Stimulated activated CD4-positive, alpha-beta T cell treated with anti-CD3 and anti-CD28 coated beads, Interleukin-2, amount 100 ng/mL, for 4 hours (primary cell): ENCODE results near the gene HAT1.
A peak's percentile ranks its signal among the peaks of the same experiment; 100 is the strongest.
"Not testable (repeated sequence)": the region's sequence is repeated elsewhere in the genome, so short reads cannot be mapped to it uniquely, and the experiment has no call there.

ENCODE experiments used
- DNase-seq: peaks from one replicate; pipeline ENCODE4 v3.0.0-alpha.2; 2020; ENCODE audit warnings: low read depth

Gene HAT1, protein sequence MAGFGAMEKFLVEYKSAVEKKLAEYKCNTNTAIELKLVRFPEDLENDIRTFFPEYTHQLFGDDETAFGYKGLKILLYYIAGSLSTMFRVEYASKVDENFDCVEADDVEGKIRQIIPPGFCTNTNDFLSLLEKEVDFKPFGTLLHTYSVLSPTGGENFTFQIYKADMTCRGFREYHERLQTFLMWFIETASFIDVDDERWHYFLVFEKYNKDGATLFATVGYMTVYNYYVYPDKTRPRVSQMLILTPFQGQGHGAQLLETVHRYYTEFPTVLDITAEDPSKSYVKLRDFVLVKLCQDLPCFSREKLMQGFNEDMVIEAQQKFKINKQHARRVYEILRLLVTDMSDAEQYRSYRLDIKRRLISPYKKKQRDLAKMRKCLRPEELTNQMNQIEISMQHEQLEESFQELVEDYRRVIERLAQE

GRCh38 chr2:171922230-171923022 is at the start of gene HAT1:
TSS of gene HAT1 (plus strand) at chr2:171922461. CDS start at chr2:171922501, 40 bp downstream.
- peak; percentile 96 for DNase-seq

DNA sequence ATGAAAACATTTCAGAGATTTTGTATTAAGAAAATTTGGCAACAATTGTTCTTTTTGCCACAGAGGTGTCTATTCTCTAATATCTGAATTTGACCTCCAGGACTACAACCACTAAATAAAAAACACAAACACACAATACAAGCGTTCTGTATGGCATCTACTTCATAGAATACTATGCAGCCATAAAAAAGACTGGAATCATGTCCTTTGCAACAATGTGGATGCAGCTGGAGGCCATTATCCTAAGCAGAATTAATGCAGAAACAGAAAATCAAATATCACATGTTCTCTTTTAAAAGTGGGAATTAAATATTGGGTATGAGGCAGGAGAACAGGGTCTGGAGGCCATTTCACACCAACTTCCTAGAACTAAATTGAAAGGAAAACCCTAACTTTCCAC is 47.7 kb upstream of the HAT1 start:
- no peak for DNase-seq

DNA sequence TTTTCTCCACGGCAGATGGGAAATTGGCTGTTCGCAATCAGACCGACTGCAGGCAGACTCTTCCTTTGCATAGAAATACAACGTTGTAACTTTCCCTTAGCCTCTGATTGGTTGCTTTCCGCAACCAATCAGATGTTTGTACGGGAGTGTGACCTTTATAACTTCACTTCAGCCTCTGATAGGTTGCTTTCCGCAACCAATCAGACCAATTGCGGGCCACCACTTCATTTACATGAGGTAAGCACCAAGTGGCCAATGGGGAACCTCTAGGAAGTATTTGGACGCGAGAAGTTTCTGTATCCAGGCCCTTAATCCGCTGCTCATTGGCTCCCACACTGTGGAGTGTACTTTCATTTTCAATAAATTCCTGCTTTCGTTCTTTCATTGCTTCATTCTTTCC is 47.3 kb upstream of the HAT1 start:
- no peak for DNase-seq

DNA sequence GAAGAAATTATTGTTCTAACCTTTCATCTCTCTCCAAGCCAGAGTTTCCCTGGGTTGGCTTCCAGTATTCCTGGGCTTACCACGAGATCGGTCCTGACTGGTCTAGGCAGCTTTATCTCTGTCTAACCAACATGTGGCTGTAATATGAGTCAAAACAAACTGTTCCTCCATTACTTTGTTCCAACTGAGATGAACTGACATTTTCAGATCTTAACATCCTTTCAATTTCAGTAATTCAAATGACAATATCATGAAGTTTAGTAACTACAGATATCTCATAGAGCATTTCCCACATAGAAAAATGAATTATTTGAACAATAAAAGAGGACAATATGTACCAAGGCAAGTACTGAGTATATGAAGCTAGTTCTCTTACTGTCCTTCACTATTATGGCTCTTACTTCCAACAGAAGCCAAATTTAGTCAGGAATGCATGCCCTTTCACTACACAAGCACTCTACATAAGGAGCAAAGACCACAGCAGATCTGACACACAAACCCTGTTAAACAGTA is 43.7 kb upstream of the HAT1 start:
- DNase-seq: no peak

- DNase-seq: no peak
Observed at GRCh38 chr2:171879865-171880264, 42.4 kb upstream of the HAT1 start.

GRCh38 chr2:171880774-171881173 is 41.5 kb upstream of the HAT1 start:
- DNase-seq: no peak

- no peak for DNase-seq
Observed at GRCh38 chr2:171882089-171882769, 40.0 kb upstream of the HAT1 start.

DNA sequence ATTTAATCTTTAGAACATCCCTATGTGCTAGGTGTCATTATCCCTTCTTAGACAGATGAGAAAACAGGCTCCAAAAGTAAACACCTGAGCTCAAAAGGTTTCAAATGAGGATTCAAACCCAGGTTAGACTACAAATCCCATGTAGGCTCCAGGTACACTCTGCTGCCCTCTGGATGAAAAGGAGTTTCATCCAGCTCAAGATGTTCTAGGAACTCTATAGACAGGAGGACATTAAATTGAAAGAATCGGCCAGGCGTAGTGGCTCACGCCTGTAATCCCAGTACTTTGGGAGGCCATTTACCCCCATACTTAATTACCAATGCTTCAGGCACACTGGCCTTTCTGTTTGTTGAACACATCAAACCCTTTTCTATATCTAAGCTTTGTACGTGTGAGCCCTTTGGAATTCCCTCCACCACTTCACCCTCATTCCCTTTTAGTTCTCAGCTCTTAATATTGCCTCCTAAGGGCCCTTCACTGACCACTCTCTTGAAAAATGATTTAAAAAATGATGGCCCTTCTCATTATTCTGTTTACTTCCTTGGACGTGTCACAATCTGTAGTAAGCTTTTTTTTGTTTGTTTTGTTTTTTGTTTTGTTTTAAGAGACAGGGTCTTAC is 38.9 kb upstream of the HAT1 start:
- no peak for DNase-seq

DNA sequence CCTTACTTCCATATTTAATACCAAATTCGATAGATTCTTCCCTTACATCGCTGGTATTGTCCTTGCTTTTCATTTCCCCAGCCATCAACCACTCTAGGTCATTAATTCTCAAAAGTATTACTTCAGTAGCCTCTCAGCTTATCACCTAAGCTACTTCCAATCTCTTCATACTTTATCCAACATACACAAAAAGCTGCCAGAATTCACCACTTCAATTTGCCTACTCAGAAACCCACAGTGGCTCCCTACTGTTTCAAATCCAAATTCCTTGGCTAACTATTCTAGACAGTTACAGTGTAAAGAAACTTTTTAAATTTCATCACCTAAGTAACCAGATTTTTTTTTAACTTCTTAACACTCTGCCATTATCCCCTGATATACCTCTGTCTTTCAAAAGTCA is 32.9 kb upstream of the HAT1 start:
- DNase-seq: no peak

GRCh38 chr2:171889808-171890207 is 32.5 kb upstream of the HAT1 start:
- no peak for DNase-seq

GRCh38 chr2:171893196-171893823 is 29.0 kb upstream of the HAT1 start:
- DNase-seq: no peak

DNA sequence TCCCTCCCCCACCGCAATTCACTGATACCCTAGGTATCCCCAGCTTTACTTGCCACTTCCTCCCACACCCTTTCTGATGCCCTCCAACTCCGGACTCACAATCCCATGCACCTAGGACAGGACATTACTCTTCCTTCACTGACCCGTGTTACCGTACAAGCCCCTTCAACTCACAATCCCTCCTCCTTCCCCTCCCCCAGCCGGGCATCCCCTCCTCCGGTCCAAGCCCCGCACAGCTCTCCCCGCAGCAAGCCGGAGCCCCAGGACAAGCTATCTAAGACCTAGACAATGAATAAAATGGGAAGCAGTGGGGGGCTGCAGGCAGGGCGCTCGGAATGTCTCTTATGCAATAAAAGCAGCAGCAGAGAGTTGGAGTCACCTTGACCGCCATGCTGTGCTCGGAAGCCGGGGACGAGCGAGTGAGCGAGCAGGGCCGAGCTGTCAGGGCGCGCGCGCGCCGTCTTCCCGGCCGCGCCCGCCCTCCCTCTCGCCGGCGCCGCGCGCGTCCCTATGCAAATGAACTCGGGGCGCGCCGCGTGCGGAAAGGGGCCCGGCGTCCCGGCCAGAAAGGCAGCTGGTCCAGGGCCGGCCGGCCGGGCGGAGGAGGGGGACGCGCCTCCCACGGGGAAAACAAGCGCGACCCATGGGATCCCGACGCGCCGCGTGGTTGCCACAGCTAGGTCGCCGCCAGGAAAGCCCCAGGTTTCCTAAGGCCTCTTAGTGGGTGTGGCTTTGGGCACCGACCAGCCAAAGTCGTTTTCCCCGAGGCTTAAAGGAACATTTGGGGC is 28.2 kb upstream of the HAT1 start, which contains the start of gene SLC25A12:
Gene SLC25A12 (minus strand): TSS at position 421 of the 788 bp plus-strand sequence. CDS start 30 bp downstream, at position 391.
- peak; percentile 55 for DNase-seq

DNA sequence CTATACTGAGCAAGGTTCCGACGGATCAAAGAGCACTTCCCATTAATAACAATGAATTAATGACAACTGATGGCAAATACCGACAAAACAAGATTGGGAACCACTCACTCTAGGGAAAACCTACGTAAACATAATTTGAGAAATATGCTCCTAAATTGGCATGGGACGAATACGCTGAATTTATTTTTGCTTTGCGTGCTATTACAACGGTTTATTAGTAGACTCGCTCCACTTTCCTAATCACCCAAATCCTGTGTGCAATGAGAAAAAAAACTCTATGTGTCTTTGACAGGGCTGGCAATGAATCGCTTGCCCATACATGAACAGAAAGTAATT is 27.7 kb upstream of the HAT1 start:
- no peak for DNase-seq

- DNase-seq: no peak
Observed at GRCh38 chr2:171895786-171896185, 26.5 kb upstream of the HAT1 start.

DNA sequence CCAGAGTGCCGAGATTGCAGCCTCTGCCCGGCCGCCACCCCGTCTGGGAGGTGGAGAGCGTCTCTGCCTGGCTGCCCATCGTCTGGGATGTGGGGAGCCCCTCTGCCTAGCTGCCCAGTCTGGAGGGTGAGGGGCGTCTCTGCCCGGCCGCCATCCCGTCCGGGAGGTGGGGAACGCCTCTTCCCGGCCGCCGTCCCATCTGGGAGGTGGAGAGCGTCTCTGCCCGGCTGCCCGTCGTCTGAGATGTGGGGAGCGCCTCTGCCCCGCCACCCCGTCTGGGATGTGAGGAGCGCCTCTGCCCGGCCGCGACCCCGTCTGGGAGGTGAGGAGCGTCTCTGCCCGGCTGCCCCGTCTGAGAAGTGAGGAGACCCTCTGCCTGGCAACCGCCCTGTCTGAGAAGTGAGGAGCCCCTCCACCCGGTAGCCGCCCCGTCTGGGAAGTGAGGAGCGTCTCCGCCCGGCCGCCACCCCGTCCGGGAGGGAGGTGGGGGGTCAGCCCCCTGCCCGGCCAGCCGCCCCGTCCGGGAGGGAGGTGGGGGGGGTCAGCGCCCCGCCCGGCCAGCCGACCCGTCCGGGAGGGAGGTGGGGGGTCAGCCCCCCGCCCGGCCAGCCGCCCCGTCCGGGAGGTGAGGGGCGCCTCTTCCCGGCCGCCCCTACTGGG is 22.5 kb upstream of the HAT1 start:
- not testable (repeated sequence) for DNase-seq

GRCh38 chr2:171902840-171903420 is 19.3 kb upstream of the HAT1 start:
- no peak for DNase-seq

DNA sequence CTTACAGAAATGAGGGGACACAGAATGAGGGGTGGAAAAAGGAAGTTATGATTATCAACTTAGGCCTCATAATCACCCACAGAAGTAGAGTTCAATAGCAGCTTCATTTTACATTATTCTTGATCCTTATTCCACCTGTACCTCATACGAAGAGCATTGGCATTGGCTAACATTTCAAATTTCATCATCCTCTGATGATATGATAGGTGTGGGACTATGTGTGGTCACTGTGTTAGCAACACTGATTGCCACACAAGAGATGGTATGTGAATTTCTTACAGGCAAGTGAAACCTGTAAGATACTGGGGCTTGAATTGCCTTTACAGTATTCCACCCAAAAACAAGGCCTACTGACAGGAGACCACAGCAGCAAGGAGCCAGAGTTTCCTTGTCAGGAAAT is 14.0 kb upstream of the HAT1 start:
- DNase-seq: no peak

DNA sequence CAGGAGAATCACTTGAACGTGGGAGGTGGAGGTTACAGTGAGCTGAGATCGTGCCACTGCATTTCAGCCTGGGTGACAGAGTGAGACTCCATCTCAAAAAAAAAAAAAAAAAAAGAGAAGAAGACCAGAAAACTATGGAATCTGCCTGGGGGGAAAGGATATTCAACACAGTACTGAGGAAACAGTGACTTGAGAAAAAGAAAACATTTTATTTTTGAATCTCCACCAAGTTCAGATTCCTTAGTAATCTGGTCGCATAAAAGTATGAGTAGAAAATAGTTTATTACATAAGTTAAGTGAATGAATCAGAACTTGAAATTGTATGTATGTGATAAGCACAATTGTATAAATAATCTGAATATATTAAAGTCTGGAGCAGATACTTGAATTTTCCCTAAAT is 13.0 kb upstream of the HAT1 start:
- no peak for DNase-seq

GRCh38 chr2:171910494-171910893 is 11.8 kb upstream of the HAT1 start:
- DNase-seq: no peak

DNA sequence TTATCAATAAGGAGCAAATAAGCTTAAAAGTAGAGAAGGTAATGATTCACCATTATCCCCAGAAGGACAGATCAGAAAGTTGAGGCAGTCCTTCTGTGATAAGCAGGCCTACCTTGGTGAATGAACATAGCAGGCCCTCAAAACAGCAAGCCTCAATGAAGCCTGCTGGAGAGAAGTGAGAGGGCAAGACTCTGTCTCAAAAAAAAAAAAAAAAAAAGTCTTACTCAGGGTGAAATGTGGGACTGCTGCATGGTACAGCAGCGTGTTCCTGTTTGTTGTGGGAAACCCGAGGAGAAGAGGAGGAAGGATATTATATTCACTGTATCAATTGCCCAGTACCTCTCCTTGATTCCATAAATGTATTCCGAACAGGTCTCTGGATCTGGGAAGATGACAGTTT is 8.7 kb upstream of the HAT1 start:
- DNase-seq: no peak
